HG03064 (cell line): Measurements from ENCODE around the gene CDK4.

Source experiments
- ATAC-seq: cut with Tn5 transposase; IDR thresholded peaks from one replicate; pipeline ENCODE4 v1.9.1; 2021; ENCODE audit warnings: low read depth; ENCODE audit not compliant: unreplicated experiment

Gene CDK4

DNA sequence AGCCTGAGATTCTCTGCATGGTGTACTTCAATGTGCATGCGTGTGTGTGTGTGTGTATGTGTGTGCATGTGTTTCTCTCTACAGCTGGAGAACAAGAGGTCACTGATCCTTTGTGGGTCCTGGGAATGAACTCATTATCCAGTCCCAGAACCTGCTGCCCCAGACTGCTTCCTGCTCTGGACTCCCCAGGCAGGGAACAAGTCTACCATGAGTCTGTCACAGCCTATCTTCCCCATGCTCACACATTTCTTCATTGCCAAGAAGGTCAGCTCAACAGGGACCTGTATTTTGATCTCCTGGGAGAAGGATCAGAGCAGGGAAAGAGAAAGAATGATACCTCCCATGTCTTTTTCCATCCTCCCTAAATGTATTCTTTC is 10.7 kb downstream of the CDK4 start:
- no peak for ATAC-seq

GRCh38 chr12:57740656-57741412 is 11.3 kb downstream of the CDK4 start:
- ATAC-seq = no peak

GRCh38 chr12:57739914-57740538 is 12.1 kb downstream of the CDK4 start:
- ATAC-seq = no peak

DNA sequence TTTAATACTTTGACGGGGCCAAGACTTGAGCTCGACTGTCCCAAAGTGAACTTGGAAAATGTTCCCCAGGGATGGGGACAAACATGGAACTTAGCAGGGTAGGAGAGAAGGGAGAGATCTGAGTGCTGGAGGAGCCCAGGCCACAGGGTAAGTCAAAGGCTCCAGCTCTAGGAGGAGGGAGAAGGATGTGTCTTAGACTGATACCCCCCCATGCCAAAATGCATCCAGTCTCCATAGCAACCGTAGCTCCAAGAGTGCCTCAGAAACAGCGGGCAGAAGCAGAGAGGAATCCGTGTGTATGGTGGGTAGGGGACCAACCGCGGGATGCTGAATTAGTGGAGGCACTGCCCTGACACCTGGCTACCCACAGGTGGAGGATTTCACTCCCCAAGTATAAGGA is 12.7 kb downstream of the CDK4 start:
- ATAC-seq = no peak

DNA sequence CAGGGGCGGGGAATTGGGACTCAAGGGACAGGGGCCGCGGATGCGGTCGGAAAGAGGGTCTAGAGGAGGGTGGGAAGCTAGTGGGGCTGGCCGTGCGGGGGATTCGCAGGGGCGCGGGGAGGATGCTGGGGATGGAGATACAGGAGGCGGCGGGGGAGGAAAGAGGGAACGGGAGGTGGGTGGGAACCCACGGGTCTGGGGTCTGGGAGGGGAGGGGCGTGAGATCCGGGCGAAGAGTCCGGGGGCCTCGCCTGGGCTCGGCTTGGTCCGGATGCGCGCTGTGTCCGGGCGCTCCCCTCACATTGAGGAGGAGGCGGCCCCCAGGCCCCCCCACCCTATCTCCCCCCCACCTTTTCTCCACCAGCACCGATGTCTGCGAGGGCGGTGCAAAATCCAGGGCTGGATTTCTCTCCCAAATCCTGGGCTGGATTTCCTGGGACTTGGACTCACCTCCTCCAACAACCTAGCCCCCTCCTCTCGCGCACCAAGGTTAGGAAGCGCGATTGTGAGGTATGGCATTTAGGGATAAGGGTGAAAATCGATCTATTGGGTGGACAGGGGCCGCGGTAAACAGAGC is 13.4 kb downstream of the CDK4 start, which contains the start of gene AGAP2:
Gene AGAP2 (minus strand): TSS at position 82 of the 577 bp plus-strand sequence. CDS start 496 bp downstream, outside the sequence.
- ATAC-seq = no peak

DNA sequence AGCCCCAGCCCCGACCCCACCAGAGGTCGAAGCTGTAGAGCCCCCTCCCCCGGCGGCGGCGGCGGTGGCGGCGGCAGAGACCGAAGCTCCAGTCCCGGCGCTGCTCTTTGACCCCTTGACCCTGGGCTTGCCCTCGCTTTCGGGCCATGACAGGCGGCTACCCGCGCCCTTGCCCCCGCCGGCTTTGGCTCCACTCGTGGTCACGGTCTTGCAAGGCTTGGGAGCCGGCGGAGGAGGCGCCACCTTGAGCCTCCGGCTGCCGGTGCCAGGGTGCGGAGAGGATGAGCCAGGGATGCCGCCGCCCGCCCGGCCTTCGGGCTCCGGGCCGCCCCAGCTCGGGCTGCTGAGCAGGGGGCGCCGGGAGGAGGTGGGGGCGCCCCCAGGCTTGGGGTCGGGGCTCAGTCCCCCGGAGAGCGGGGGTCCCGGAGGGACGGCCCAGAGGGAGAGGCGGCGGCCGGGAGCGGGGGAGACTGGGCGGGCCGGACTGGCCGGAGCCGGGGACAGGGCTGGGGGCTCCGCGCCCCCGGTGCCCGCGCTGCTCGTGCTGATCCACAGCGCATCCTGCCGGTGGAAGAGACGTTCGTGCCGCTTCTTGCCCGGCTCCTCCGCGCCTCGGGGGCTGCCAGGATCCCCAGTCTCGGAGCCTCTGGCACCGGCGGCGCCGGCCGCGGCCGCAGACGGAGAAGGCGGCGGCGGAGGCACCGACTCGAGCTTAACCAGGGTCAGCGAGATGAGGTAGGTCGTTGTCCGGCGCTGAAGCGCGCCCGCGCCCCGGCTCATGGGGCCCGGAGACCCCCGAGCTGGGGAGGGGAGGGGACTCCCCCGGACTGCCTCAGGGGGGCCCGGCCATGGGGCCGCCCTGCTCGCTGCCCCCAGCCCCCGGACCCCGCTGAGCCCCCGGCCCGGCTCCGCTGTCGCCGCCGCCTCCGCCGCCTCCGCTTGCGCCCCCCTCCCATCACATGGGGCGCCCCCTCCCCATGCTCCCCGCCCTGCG is 14.3 kb downstream of the CDK4 start:
- no peak for ATAC-seq

DNA sequence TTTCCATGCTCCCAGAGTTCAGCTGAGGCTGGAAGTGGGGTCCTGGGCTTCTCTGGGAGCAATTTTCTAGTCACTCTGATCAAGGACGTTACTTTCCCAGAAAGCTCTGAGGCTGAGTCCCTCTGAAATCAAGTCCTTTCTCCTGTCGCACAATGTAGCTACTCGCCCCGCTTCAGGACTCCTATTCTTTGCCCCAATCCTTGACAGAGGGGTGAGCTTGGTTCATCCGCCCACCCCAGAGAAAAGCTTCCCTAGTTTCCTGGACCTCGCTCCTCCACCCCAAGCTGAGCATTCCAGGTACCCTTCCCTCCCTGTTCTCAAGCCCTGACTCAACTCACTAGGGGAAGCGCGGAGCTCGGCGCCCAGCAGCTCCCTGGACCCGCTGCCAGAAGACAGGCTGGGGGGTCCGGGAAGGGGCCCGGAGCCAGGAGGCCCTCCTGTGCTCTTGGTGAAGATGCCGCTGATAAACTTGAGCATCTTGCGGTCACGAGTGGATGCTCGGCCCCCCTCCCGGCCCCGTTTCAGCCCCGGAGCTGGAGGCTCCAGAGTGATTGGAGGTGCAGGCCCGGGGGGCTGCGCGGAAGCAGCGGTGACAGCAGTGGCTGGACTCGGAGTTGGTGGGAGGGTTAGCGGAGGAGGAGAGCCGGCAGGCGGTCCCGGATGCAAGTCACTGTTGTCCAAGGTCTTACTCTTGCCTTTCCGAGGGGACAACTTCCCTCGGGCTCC is 15.2 kb downstream of the CDK4 start:
- no peak for ATAC-seq

GRCh38 chr12:57735952-57736740 is 16.0 kb downstream of the CDK4 start:
- ATAC-seq = no peak

DNA sequence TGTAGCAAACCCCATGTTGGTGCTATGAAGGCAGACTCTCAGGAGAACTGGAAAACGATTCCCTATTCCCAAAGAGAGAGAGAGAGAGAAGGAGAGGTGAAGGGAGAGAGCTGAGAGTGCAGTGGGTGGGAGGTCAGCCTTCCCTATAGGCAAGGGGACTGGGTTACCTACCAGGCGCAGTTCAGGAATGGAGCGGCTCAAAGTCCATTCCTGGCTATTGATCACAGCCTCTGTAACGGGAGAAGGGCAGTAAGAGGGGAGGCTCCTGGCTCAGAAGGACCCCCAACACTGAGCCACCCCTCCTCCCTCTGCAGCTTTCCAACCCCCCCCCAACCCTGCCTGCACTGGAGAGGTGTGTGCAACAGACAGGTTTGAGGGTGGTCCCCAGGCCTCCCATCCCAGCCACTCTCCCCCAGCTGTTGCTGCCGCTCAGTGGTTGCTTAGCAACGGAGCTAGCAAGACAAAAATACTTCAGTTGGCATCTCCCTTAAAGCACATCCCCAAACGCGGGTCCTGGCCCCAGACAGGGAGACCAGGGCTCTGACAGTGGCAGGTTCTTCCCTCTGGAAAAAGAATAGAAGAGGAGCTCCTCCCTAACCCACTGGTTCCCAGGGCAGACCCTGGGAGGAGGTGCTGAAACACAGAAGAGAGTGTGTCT is 16.8 kb downstream of the CDK4 start:
- ATAC-seq = no peak

- no peak for ATAC-seq
Observed at GRCh38 chr12:57734591-57734990, 17.5 kb downstream of the CDK4 start.

DNA sequence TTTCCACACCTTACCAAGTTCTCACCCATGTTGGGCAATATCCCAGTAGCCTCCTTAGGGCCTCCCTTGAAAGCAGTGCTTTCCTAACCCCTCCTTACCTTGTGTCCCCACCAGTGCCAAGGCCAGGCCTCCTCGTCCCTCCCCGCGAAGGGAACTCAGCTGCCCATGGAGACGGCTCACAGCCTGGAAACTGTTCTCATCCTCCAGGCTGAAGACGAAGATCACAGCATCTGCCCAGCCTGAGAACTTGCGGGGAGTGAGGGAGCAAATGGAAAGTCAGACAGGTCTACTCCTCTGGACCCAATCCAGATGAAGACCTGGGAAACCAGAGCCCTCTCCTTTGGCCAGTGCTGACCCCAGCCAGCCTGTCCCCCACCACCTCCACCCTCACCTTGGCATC is 18.2 kb downstream of the CDK4 start:
- no peak for ATAC-seq

- no peak for ATAC-seq
Observed at GRCh38 chr12:57732726-57733593, 19.1 kb downstream of the CDK4 start.

- no peak for ATAC-seq
Observed at GRCh38 chr12:57732270-57732669, 19.8 kb downstream of the CDK4 start.

GRCh38 chr12:57731411-57732080 is 20.6 kb downstream of the CDK4 start:
- no peak for ATAC-seq

DNA sequence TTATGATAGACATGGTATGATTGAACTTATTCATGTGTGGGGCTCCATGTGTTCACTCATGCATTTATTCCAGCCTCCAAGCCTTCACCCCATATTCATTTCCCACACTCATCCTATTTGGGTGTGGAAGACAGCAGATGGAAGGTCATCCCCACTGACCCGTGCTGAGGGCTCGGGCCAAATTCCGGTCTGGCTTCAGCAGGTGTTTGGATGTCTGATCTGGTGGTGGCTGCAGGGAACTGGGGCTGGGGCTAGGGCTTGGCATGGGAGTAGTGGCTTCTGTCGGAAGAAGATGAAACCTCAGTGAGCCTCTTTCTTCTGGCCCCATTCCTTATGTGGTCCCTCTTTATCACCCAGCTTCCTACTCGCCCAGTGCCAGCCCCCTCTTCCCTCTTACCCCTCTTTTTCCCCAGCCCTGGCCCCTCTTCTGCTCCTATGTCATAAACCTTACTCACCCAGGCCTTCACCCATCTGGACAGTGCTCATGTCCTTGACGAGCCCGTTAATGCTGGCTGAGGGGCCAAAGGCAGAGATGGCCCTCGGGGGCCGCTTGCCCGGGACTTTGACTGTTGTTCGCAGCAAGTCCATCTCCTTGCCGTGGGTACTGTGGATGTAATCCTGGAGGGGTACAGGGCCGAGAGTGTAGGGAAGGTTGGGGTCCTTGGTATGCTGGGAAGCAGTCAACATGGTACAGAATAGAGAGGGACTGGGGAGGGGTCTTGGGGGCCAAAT is 21.6 kb downstream of the CDK4 start:
- ATAC-seq = no peak

- no peak for ATAC-seq
Observed at GRCh38 chr12:57729321-57729844, 22.7 kb downstream of the CDK4 start.
